Stimulated activated CD8-positive, alpha-beta memory T cell treated with anti-CD3 and anti-CD28 coated beads, Interleukin-4, amount 100 ng/mL, for 4 hours (primary cell): ENCODE measurements around the gene DERL2.

Experiments
- DNase-seq, 2 donors: peaks; one replicate each; pipeline ENCODE4 v3.0.0-alpha.2; 2020; ENCODE audit warnings: low read depth in 2 of 2, low spot score in 1 of 2

Gene DERL2

GRCh38 chr17:5501685-5502084 is 15.7 kb upstream of the DERL2 start:
- no peak for DNase-seq

- peak; percentile 37 to 63 for DNase-seq
Measured at GRCh38 chr17:5500589-5501391, 14.8 kb upstream of the DERL2 start.

GRCh38 chr17:5500247-5500588 is 14.2 kb upstream of the DERL2 start:
- DNase-seq = no peak

GRCh38 chr17:5499476-5500231 is 13.7 kb upstream of the DERL2 start:
- no peak for DNase-seq

- DNase-seq = no peak
Measured at GRCh38 chr17:5492970-5493369, 7.0 kb upstream of the DERL2 start.

GRCh38 chr17:5488752-5489151 is 2.8 kb upstream of the DERL2 start:
- DNase-seq = no peak

- peak; percentile 94 to 97 for DNase-seq
Measured at GRCh38 chr17:5486206-5487124, 487 bp upstream of the DERL2 start, which contains the start of gene MIS12. MIS12 (plus strand) TSS chr17:5486566; CDS start chr17:5488863, 2,297 bp downstream.

GRCh38 chr17:5481451-5481850 is 4.5 kb downstream of the DERL2 start:
- no peak for DNase-seq

GRCh38 chr17:5480962-5481361 is 5.0 kb downstream of the DERL2 start:
- DNase-seq = no peak

- no peak for DNase-seq
Measured at GRCh38 chr17:5478992-5479391, 7.0 kb downstream of the DERL2 start.

GRCh38 chr17:5473906-5474305 is 12.1 kb downstream of the DERL2 start:
- DNase-seq = no peak

GRCh38 chr17:5472511-5472910 is 13.5 kb downstream of the DERL2 start:
- DNase-seq = no peak

GRCh38 chr17:5468075-5468473 is 17.9 kb downstream of the DERL2 start:
- peak in 1 of 2 donors; percentile 14 for DNase-seq

GRCh38 chr17:5467416-5467815 is 18.6 kb downstream of the DERL2 start:
- DNase-seq = no peak

GRCh38 chr17:5466295-5466694 is 19.7 kb downstream of the DERL2 start:
- DNase-seq = no peak

- DNase-seq = no peak
Measured at GRCh38 chr17:5464717-5465507, 21.1 kb downstream of the DERL2 start.

GRCh38 chr17:5446786-5447185 is 39.2 kb downstream of the DERL2 start:
- no peak for DNase-seq

GRCh38 chr17:5444209-5444608 is 41.8 kb downstream of the DERL2 start:
- DNase-seq = no peak

- DNase-seq = no peak
Measured at GRCh38 chr17:5443728-5444127, 42.2 kb downstream of the DERL2 start.

GRCh38 chr17:5439446-5439764 is 46.6 kb downstream of the DERL2 start:
- DNase-seq = no peak
